Bronchial epithelial cell (primary cell): ENCODE data around the gene TRPC3. TPM values are rescaled to one million over a fixed set of nuclear protein-coding genes. Genes with fewer than 3 reads are reported as not detected.

Source experiments
- DNase-seq: peaks from one replicate; pipeline ENCODE4 v3.0.0-alpha.2; 2010; ENCODE audit warnings: low read depth
- FAIRE-seq: peaks from 2 replicates; lab custom pipeline; 2011; peaks lifted over from hg19 to GRCh38; lab: Jason Lieb, UNC
- H3K27me3 ChIP-seq: 2 replicates; pipeline ENCODE4 v1.5.1; 2011; ENCODE audit warnings: low read length; ENCODE audit not compliant: control insufficient read depth, insufficient read depth
- H3K36me3 ChIP-seq: 2 replicates; pipeline ENCODE4 v1.5.1; 2011; ENCODE audit warnings: low read length; ENCODE audit not compliant: control insufficient read depth, insufficient read depth
- H3K4me3 ChIP-seq: 2 replicates; pipeline ENCODE4 v1.5.1; 2011; ENCODE audit warnings: mild to moderate bottlenecking, low read depth, low read length, control low read depth
- CTCF ChIP-seq: IDR thresholded peaks from 2 replicates; pipeline ENCODE4 v1.5.1; 2011; ENCODE audit warnings: mild to moderate bottlenecking, moderate library complexity, low read length, control low read depth, inconsistent platforms; ENCODE audit not compliant: insufficient read depth, severe bottlenecking
- total RNA-seq: library from RNA; depleted of rRNA; stranded (reverse); fragments of >200 nt; gene quantifications from 2 replicates; pipeline ENCODE4 v1.2.1, GENCODE V29; 2014

TRPC3 gene
- total RNA-seq, 1 donor from 2014 or later, result 0.26 TPM

GRCh38 chr4:121838136-121838535, 113.7 kb downstream of the TRPC3 start:
- no peaks in the 10 kb centered on the region for H3K36me3 ChIP-seq
- FAIRE-seq (no peak), DNase-seq (no peak)
- no peak for TF ChIP-seq CTCF
- H3K27me3 ChIP-seq, result no peaks in the 10 kb centered on the region
- H3K4me3 ChIP-seq, result no peak overlapping the region

GRCh38 chr4:121829511-121829910, 122.3 kb downstream of the TRPC3 start:
- DNase-seq, result no peak
- FAIRE-seq, result no peak
- no peak for TF ChIP-seq CTCF
- H3K4me3 ChIP-seq, result no peak overlapping the region
- no peaks in the 10 kb centered on the region for H3K36me3 ChIP-seq
- H3K27me3 ChIP-seq, result no peaks in the 10 kb centered on the region

Other genes with a start within 250 kb of the TRPC3 start
- under 0.01 TPM in 1 of 2 replicates, not detected in the other for gene SMIM43, start 186.9 kb downstream of the TRPC3 start, total RNA-seq
- gene EXOSC9, start 150.7 kb downstream of the TRPC3 start, total RNA-seq, result 17.3 and 25.3 TPM in 2 replicates
- 0.79 and 1.4 TPM in 2 replicates for gene CCNA2, start 128.2 kb downstream of the TRPC3 start, total RNA-seq
- 13.4 and 18.8 TPM in 2 replicates for gene BBS7, start 81.6 kb downstream of the TRPC3 start, total RNA-seq
- 46.1 and 54.8 TPM in 2 replicates for gene BLTP1, start 200.3 kb upstream of the TRPC3 start, total RNA-seq